ENCODE results near the gene BTNL9. TPM values are rescaled to one million over a fixed set of nuclear protein-coding genes. Genes with fewer than 3 reads are reported as not detected.

Gene BTNL9
- total RNA-seq, 1 donor from 2014 or later, result not detected

DNA sequence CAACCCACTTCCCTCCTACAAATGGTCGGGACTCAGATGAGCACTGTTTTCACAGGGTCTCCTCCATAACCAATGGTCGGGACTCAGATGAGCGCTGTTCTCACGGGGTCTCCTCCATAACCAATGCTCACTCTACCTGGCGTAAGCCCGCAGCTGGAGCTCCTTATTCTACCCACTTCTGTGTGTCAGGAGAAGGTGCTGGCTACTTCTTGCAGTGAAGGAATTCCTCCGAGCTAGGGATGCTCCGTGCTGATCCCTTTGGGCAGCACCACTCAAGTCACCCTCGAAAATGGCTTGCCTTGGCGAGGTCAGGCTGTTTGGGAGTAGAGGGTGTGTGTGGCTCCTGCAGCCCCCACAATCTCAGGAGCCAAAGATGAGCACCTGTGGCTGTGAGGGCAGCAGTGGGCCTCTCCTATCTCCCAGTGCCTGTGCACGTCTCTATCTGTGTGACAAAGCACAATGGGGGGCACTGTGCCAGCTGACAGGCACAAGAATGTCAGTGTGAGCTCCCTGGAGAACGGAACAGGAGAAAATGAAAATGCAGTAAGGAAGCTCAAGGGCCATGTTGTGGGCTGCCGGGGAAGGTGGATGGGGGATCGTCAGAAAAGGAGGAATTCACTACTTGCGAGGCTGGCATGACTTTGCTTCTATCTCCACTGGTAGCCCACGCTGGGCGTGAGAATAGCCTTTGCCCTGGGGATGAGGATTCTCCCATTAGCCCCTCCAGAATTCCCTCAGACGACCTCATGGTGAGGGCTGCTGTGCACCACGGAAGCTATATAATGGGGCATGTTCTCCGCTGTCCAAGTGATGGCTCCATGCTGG, 3.9 kb upstream of the BTNL9 start:
- FAIRE-seq (no peak), DNase-seq (ENCODE audit: low read depth) (no peak)
- TF ChIP-seq, protein P1, sequence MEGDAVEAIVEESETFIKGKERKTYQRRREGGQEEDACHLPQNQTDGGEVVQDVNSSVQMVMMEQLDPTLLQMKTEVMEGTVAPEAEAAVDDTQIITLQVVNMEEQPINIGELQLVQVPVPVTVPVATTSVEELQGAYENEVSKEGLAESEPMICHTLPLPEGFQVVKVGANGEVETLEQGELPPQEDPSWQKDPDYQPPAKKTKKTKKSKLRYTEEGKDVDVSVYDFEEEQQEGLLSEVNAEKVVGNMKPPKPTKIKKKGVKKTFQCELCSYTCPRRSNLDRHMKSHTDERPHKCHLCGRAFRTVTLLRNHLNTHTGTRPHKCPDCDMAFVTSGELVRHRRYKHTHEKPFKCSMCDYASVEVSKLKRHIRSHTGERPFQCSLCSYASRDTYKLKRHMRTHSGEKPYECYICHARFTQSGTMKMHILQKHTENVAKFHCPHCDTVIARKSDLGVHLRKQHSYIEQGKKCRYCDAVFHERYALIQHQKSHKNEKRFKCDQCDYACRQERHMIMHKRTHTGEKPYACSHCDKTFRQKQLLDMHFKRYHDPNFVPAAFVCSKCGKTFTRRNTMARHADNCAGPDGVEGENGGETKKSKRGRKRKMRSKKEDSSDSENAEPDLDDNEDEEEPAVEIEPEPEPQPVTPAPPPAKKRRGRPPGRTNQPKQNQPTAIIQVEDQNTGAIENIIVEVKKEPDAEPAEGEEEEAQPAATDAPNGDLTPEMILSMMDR (IDR thresholded peaks at IDR 0.05; ENCODE audit: insufficient read depth, low read length, severe bottlenecking), result no peak
- Histone ChIP-seq H3K4me3 (ENCODE audit: low read depth, low read length) (no peak overlapping the region), H3K36me3 (ENCODE audit: control insufficient read depth, insufficient read depth, low read length) (no peaks in the 10 kb centered on the region), H3K27me3 (ENCODE audit: control insufficient read depth, insufficient read depth, low read length) (no peaks in the 10 kb centered on the region)

DNA sequence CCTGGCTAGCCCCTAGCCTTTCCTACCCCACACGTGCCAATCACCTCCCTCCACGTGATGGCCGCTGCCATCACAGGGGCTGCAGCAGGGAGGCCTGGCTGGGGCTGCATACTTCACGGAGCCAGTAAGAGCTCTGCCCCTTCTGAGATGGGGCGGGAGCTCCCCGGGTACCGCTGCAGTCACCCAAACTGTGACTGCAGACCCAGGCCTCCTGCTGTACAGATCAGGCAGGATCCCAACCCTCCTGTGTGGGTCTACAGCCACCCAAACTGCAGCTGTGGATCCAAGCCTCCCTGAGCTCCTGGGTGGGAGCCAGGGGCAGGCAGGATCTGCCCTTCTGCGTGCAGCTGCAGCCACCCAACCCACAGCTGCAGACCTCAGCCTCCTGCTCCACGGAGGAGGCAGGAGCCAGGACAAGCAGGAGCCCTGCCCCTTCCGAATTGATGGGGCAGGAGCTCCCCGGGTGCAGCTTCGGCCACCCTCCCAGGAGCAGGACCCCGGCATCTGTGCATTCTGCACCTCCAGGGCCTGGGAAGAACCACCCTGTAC, 3.2 kb upstream of the BTNL9 start:
- no peak for DNase-seq (ENCODE audit: low read depth)
- FAIRE-seq, result no peak
- Histone ChIP-seq H3K4me3 (ENCODE audit: low read depth, low read length) (no peak overlapping the region), H3K36me3 (ENCODE audit: control insufficient read depth, insufficient read depth, low read length) (no peaks in the 10 kb centered on the region), H3K27me3 (ENCODE audit: control insufficient read depth, insufficient read depth, low read length) (no peaks in the 10 kb centered on the region)
- TF ChIP-seq, protein P1 (IDR thresholded peaks at IDR 0.05; ENCODE audit: insufficient read depth, low read length, severe bottlenecking), result no peak

DNA sequence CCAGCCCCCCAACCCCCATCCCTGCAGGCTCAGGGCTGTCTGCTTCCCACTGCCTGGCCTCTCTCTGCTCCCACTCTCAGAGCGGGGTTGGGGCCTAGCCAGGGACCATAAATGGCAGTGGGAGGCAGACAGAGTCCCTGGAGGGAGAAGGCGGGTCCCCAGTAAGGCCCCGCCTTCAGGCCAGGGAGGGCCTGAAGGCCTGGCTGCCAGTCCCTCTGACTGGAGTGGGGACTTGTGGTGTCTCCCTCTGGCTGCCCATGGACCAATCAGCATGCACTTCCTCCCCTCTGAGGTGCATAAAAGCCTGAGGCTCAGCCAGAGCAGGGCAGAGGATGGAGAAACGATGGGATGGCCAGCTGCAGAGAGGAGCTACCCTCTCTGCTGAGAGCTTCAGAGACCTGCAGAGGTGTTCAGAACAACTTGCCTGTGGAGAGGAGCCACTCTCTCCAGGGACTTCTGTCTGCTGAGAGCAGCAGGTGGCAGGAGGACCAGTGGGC, 2.7 kb upstream of the BTNL9 start:
- TF ChIP-seq, protein P1 (IDR thresholded peaks at IDR 0.05; ENCODE audit: insufficient read depth, low read length, severe bottlenecking), result no peak
- FAIRE-seq (no peak), DNase-seq (ENCODE audit: low read depth) (no peak)
- Histone ChIP-seq H3K36me3 (ENCODE audit: control insufficient read depth, insufficient read depth, low read length) (no peaks in the 10 kb centered on the region), H3K4me3 (ENCODE audit: low read depth, low read length) (no peak overlapping the region), H3K27me3 (ENCODE audit: control insufficient read depth, insufficient read depth, low read length) (no peaks in the 10 kb centered on the region)

DNA sequence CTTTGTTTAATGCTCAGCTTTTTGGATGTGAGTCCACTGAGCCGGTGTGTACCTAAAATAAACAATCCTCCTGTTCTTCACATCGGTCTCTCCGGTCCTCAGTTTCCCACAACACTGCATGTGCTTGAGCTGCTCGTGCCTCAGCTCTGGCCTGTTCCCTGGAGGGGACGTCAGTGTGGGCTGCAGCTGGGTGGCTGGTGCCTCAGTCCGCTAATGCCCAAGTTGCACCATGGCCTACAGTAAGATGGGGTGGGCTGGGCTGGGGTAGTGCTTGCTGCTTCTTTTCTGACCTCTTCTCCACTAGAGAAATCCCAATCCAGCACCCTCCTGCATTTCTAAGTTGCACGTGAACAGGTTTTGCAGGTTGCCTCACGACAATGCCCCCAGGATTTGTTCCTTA, 595 bp upstream of the BTNL9 start:
- no peak for DNase-seq (ENCODE audit: low read depth)
- TF ChIP-seq, protein P1 (IDR thresholded peaks at IDR 0.05; ENCODE audit: insufficient read depth, low read length, severe bottlenecking), result no peak
- no peak for FAIRE-seq
- Histone ChIP-seq H3K27me3 (ENCODE audit: control insufficient read depth, insufficient read depth, low read length) (no peaks in the 10 kb centered on the region), H3K36me3 (ENCODE audit: control insufficient read depth, insufficient read depth, low read length) (no peaks in the 10 kb centered on the region), H3K4me3 (ENCODE audit: low read depth, low read length) (no peak overlapping the region)

DNA sequence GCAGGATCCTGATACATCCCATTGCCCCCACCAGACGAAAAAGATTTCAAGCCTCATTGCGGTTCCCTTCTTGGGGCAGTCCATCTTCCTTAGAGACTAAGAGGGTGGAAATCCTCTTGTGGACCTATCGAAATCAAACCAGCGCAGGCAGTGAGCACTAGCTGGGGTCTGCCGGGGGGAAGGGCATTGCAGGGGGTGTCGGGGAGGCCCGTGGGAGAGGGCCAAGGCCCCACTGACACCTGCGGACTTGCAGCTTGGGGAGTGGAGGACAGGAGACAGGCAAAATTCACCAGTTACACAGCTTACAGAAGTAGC, 522 bp downstream of the BTNL9 start:
- no peaks in the 10 kb centered on the region for H3K36me3 ChIP-seq (ENCODE audit: control insufficient read depth, insufficient read depth, low read length)
- no peaks in the 10 kb centered on the region for H3K27me3 ChIP-seq (ENCODE audit: control insufficient read depth, insufficient read depth, low read length)
- H3K4me3 ChIP-seq (ENCODE audit: low read depth, low read length), result no peak overlapping the region
- no peak for DNase-seq (ENCODE audit: low read depth)
- FAIRE-seq, result no peak
- TF ChIP-seq, protein P1 (IDR thresholded peaks at IDR 0.05; ENCODE audit: insufficient read depth, low read length, severe bottlenecking), result no peak

All from bronchial epithelial cell (primary cell).